ENCODE measurements around the gene PWWP2B.

- no peak for TF ChIP-seq POLR2A (IDR thresholded peaks at IDR 0.05)
- no peak for TF ChIP-seq CTCF (IDR thresholded peaks at IDR 0.05)
Measured at GRCh38 chr10:132368391-132368790, 28.6 kb upstream of the PWWP2B start.

Data from esophagus squamous epithelium (tissue), 4 donors.